ENCODE measurements around the gene MRPL16.
A peak's percentile ranks its signal among the peaks of the same experiment; 100 is the strongest.
"Not testable (repeated sequence)": the region's sequence is repeated elsewhere in the genome, so short reads cannot be mapped to it uniquely, and the experiment has no call there.

Gene MRPL16

DNA sequence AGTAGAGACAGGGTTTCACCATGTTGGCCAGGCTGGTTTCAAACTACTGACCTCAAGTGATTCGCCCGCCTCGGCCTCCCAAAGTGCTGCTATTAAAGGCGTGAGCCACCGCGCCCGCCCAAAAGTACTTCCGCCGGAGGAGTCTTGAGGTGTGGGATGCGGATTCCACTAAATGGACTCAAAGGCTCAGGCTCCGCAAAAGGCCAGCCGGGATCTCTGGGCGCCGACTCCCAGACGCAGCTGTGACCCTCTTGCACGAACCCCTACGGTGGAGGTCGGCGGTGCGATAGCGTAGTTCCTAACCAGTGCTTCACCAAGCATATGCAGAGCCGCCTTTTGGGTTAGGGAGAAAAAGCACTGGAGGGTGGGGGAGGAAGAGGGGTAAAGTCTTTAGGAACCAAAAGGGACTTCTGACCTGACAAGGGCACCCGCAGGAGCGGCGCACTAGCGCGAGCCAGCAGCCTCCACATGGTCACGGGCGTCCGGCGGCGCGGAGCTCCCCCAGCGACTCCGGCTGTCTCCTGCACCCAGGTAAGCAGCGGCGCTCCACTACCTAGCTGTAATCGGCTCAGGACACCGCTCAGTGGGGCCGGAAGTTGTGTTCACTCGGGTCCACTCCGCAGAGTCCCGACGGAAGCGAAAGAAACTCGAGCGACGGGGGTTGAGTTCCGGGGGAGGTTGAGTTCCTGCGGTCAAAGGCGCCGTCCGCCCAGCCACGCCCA, at the start of gene MRPL16:
Gene MRPL16, minus strand, starts transcription at position 590 of the 722 bp plus-strand sequence. Its CDS starts 120 bp downstream, at position 470.
- Histone ChIP-seq H3K27me3 (ENCODE audit: low read depth) (no peaks in the 10 kb centered on the region), H3K36me3 (replicated peaks) (peaks cover 37% of the 10 kb centered on the region), H3K9me3 (no peaks in the 10 kb centered on the region), H3K4me3 (peak within 1 kb of the TSS; percentile 89), H3K4me1 (peaks cover 31% of the 10 kb centered on the region)
- in situ Hi-C loops (cut with MboI; ENCODE audit: low sequenced_read_pairs), result no loop called here
- DNase-seq (ENCODE audit: low spot score in 2 of 2), result peak; percentile 78 to 94

DNA sequence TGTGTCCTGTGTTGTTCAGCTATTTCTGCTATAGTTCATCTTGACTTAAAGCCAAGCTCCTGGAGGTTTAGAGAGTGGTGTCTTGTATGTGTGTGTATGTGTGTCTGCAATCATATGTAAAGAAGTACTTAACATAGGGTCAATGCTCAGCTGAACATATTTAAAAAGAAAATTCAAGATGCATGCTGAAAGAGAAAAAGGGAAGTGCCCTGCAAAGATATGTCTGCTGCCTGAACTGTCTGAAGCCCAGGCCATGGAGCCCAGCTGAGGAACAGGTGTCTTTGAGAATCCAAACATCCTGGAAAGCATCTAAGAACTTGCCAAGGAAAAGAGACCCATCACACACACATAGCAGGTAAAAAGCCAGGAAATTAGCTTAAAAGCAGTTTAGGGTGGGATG, 49.1 kb upstream of the MRPL16 start:
- Histone ChIP-seq H3K36me3 (replicated peaks) (no peaks in the 10 kb centered on the region), H3K4me3 (no peak overlapping the region), H3K4me1 (peaks cover 5% of the 10 kb centered on the region), H3K27me3 (ENCODE audit: low read depth) (no peaks in the 10 kb centered on the region; the same call in 1 of the 2 replicates), H3K9me3 (no peaks in the 10 kb centered on the region)
- no peak for DNase-seq (ENCODE audit: low spot score in 2 of 2)
- in situ Hi-C loops (cut with MboI; ENCODE audit: low sequenced_read_pairs), result no loop called here

DNA sequence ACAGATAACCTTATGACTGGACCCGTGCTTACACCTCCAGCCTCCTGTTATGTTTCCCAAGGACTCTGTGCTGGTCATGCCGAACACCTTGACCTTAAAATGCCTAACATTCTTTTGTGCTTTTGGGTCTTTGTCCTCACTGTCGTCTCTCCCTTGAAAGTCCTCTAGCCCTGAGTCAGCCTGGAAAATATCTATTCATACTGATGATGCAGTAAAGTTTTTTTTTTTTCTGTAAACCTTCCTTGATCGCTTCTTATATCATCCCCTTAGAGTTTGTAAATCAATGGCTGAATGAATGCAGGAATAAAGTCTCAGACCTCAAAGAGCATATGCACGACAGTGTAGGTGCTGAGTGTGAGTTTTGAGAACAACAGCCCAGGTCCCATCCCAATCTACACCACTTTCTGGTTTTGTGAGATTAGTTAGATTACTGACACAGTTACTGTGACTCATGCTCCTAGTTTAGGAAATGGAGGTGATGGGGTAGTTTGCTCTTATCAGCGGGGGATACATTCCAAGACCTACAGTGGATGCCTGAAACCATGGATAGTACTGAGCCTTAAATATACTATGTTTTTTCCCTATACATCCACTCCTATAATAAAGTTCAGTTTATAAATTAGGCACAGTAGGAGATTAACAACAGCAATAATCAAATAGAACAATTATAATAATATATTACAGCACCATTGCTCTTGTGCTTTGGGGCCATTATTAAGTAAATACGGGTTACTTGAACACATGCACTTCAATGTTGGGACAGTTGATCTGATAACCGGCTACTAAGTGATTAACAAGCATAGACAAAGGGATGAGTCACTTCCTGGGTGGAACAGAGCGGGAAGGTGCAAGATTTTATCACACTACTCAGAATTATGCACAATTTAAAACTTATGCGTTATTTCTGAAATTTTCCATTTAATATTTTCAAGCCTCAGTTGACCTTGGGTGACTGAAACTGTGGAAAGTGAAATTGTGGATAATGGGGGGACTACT, 47.2 kb upstream of the MRPL16 start:
- H3K36me3 ChIP-seq (replicated peaks), result no peaks in the 10 kb centered on the region
- no peaks in the 10 kb centered on the region; the same call in 1 of the 2 replicates for H3K27me3 ChIP-seq (ENCODE audit: low read depth)
- no peak for DNase-seq (ENCODE audit: low spot score in 2 of 2)
- no peak overlapping the region for H3K4me3 ChIP-seq
- H3K4me1 ChIP-seq, result peaks cover 5% of the 10 kb centered on the region
- in situ Hi-C loops (cut with MboI; ENCODE audit: low sequenced_read_pairs), result no loop called here
- no peaks in the 10 kb centered on the region for H3K9me3 ChIP-seq

DNA sequence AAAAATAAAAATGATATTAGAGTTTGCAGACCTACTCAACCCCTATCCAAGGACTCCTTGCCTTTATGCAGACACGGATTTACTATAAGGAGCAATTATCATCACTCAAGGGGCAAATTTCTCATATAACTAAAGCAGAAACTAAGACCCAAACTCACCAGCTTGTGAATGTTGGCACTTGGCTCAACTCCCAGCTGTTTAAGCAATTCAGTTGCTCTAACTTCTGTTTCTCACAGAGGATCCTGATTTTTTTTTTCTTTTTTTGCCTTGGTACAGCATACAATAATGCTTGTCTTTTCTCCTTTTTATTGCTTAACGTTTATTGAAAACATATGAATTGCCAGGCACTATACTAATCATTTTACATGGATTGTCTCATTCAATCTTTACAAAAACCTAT, 44.3 kb upstream of the MRPL16 start:
- Histone ChIP-seq H3K27me3 (ENCODE audit: low read depth) (no peaks in the 10 kb centered on the region; the same call in 1 of the 2 replicates), H3K9me3 (no peaks in the 10 kb centered on the region), H3K4me1 (peaks cover 5% of the 10 kb centered on the region), H3K36me3 (replicated peaks) (no peaks in the 10 kb centered on the region), H3K4me3 (no peak overlapping the region)
- no peak for DNase-seq (ENCODE audit: low spot score in 2 of 2)
- in situ Hi-C loops (cut with MboI; ENCODE audit: low sequenced_read_pairs), result no loop called here

DNA sequence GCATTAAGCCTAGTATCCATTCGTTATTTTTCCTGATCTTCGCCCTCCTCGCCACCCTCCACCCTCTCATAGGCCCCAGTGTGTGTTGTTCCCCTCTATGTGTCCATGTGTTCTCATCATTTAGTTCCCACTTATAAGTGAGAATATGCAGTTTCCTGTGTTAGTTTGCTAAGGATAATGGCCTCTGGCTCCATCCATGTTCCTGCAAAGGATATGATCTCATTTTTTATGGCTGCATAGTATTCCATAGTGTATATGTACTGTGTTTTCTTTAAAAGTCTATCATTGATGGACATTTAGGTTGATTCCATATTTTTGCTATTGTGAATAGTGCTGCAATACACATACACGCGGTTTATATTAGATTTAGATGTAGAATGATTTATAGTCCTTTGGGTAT, 40.8 kb upstream of the MRPL16 start:
- H3K9me3 ChIP-seq; H3K36me3 ChIP-seq (replicated peaks); DNase-seq (ENCODE audit: low spot score in 2 of 2); H3K4me1 ChIP-seq; H3K27me3 ChIP-seq (ENCODE audit: low read depth); in situ Hi-C loops (cut with MboI; ENCODE audit: low sequenced_read_pairs); H3K4me3 ChIP-seq: not testable (repeated sequence)

DNA sequence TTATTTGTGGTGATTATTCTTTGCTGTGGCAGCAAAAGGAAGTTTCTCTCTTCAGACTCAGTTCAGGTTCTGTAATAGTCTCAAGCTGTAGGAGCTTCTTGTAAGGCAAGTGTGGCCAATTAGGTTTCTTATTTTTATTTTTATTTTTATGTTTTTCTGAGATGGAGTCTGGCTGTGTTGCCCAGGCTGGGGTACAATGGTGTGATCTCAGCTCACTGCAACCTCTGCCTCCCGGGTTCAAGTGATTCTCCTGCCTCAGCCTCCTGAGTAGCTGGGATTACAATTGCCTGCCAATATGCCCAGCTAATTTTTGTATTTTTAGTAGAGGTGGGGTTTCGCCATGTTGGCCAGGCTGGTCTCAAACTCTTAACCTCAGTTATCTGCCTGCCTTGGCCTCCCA, 39.0 kb upstream of the MRPL16 start:
- H3K4me3 ChIP-seq; DNase-seq (ENCODE audit: low spot score in 2 of 2); H3K36me3 ChIP-seq (replicated peaks); H3K27me3 ChIP-seq (ENCODE audit: low read depth); H3K9me3 ChIP-seq; in situ Hi-C loops (cut with MboI; ENCODE audit: low sequenced_read_pairs): not testable (repeated sequence)
- peaks cover 19% of the 10 kb centered on the region for H3K4me1 ChIP-seq

DNA sequence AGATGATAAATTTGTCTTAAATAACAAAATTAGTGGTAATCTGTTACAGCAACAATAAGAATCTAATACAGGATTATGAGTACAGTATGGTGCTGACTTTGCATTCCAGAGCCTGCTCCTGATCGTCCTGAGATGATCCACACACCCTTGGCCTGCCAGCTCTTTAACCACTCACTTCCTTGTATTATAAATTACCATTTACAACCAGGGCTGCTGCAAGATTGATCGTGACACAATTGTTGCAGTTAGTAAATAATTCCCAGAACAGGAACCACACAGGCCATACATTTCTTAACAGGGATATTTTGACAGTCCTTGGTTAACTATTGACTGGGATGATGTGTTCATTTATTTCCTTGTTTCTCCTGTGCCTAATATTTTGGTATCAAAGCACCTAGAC, 38.6 kb upstream of the MRPL16 start:
- no peaks in the 10 kb centered on the region for H3K27me3 ChIP-seq (ENCODE audit: low read depth)
- no peaks in the 10 kb centered on the region for H3K36me3 ChIP-seq (replicated peaks)
- in situ Hi-C loops (cut with MboI; ENCODE audit: low sequenced_read_pairs), result no loop called here
- no peak for DNase-seq (ENCODE audit: low spot score in 2 of 2)
- H3K9me3 ChIP-seq, result no peaks in the 10 kb centered on the region
- no peak overlapping the region for H3K4me3 ChIP-seq
- H3K4me1 ChIP-seq, result peaks cover 19% of the 10 kb centered on the region

DNA sequence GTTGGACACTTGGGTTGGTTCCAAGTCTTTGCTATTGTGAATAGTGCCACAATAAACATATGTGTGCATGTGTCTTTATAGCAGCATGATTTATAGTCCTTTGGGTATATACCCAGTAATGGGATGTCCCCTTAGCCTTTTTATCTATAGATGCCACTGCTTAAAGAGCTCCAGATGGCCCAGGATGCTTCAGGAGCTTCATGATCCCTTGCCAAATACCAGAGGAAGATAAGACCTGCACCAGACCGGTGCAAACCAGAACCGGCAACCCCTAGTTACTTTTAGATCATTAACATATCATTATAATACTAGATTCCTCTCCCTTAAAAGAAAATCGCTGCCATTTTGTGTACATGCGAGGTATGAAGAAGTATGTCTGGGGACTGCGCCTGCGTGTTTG, 37.9 kb upstream of the MRPL16 start:
- DNase-seq (ENCODE audit: low spot score in 2 of 2); H3K27me3 ChIP-seq (ENCODE audit: low read depth); H3K9me3 ChIP-seq; in situ Hi-C loops (cut with MboI; ENCODE audit: low sequenced_read_pairs); H3K36me3 ChIP-seq (replicated peaks); H3K4me3 ChIP-seq: not testable (repeated sequence)
- H3K4me1 ChIP-seq, result peaks cover 19% of the 10 kb centered on the region

DNA sequence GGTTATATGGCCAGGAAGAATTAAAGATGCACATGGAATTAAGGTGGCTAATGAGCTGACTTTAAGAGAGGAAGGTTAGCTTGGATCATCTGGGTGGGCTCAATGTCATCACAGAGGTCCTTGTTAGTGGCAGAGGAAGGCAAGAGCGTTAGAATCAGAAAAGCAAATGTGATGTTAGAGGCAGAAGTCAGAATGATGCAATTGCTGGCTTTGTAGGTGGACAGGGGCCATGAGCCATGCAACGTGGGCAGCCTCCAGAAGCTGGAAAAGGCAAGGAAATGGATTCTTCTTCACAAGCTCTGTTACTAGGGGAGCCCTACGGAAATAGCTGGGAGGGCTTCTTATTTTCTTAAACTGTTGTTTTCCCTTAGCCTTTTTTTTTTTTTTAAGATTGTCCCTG, 37.0 kb upstream of the MRPL16 start:
- DNase-seq (ENCODE audit: low spot score in 2 of 2), result no peak
- H3K36me3 ChIP-seq (replicated peaks), result no peaks in the 10 kb centered on the region
- no peak overlapping the region for H3K4me3 ChIP-seq
- H3K27me3 ChIP-seq (ENCODE audit: low read depth), result no peaks in the 10 kb centered on the region
- H3K9me3 ChIP-seq, result no peaks in the 10 kb centered on the region
- H3K4me1 ChIP-seq, result peaks cover 19% of the 10 kb centered on the region
- in situ Hi-C loops (cut with MboI; ENCODE audit: low sequenced_read_pairs), result no loop called here

DNA sequence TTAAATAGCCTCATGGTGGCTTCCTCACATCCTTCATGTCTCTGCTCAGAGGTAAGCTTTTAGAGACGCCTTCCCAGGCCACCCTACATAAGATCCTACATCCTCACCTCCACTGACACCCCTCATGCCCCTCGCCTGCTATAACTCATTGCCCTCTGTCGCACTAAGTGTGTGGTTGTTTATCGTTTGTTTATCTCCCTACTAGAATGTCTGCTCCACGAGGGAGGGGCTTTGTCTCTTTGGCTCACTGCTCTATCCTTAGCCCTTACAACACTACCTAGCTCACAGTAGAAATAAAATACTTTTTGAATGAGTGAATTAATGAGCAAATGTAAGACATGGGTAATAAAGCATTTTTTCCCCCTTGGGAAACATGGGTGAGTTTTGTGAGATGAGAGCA, 36.0 kb upstream of the MRPL16 start:
- in situ Hi-C loops (cut with MboI; ENCODE audit: low sequenced_read_pairs), result no loop called here
- Histone ChIP-seq H3K9me3 (no peaks in the 10 kb centered on the region), H3K27me3 (ENCODE audit: low read depth) (no peaks in the 10 kb centered on the region), H3K4me3 (no peak overlapping the region), H3K36me3 (replicated peaks) (no peaks in the 10 kb centered on the region), H3K4me1 (peaks cover 19% of the 10 kb centered on the region)
- no peak for DNase-seq (ENCODE audit: low spot score in 2 of 2)

DNA sequence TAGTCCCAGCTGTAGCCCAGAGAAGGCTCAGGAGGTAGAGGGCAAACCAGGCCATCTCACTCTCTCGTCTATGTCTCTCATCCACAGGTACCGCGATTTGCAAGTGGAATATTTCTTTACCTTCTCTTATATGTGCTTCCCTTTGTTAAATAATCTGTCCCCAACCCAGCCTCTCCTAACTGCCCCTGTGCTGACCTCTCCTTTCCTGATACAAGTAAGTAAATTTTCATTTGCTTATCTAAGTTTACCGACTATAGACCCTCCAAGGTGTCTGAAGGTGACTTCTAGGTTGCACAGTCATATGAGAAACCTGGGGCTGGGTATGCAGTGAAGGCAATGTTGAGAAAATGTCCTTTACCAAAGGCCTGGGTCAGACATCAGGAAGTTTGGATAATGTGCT, 34.8 kb upstream of the MRPL16 start, which contains the start of gene CBLIF:
Gene CBLIF, minus strand, starts transcription at position 101 of the 400 bp plus-strand sequence. Its CDS starts 46 bp downstream, at position 55.
- no peaks in the 10 kb centered on the region for H3K9me3 ChIP-seq
- H3K36me3 ChIP-seq (replicated peaks), result no peaks in the 10 kb centered on the region
- H3K27me3 ChIP-seq (ENCODE audit: low read depth), result no peaks in the 10 kb centered on the region
- H3K4me1 ChIP-seq, result peaks cover 19% of the 10 kb centered on the region
- no peak for DNase-seq (ENCODE audit: low spot score in 2 of 2)
- in situ Hi-C loops (cut with MboI; ENCODE audit: low sequenced_read_pairs), result no loop called here
- no peak within 1 kb of the TSS for H3K4me3 ChIP-seq

DNA sequence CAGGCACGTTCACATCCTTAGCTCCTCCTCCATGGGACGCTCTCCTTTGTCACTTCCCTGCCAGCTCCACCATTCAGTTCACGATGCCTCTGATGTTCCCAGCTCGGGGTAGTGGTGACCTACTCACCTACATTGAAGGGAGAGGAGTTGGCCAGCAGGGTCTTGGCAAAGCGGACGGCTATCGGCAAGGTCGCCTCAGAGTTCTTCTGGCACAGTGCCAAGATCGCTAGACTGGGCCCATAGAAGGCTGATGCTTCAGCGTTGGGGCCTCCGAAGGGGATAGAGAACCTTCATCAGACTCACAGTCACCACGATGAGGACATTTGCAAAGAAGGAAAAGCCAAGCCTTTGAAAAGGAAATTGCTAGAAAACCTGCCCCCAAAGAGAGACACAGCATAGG, 31.7 kb upstream of the MRPL16 start:
- H3K4me3 ChIP-seq, result no peak overlapping the region
- in situ Hi-C loops (cut with MboI; ENCODE audit: low sequenced_read_pairs), result no loop called here
- H3K27me3 ChIP-seq (ENCODE audit: low read depth), result no peaks in the 10 kb centered on the region
- no peaks in the 10 kb centered on the region for H3K36me3 ChIP-seq (replicated peaks)
- DNase-seq (ENCODE audit: low spot score in 2 of 2), result no peak
- H3K9me3 ChIP-seq, result no peaks in the 10 kb centered on the region
- peaks cover 26% of the 10 kb centered on the region for H3K4me1 ChIP-seq

DNA sequence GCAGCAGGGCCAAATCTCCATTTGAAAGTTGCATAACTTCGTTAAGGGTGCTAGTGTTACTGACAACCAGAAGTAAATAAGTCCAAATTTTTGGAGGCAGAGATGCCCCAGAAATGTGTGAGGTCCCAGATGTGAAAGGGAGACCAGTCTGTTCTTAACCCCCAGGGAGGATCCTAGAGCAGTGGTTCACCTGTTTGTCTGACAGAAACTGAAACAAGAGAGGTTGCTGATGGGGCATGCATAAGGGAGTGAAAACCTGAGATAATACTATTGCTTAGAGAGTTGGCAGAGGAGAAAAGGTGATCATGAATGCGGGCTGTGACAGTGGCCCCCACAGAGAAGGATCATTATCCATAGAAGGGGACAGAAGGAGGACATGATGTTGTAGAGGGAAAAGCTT, 30.9 kb upstream of the MRPL16 start:
- no peaks in the 10 kb centered on the region for H3K36me3 ChIP-seq (replicated peaks)
- no peak overlapping the region for H3K4me3 ChIP-seq
- H3K27me3 ChIP-seq (ENCODE audit: low read depth), result no peaks in the 10 kb centered on the region
- no peak for DNase-seq (ENCODE audit: low spot score in 2 of 2)
- peaks cover 18% of the 10 kb centered on the region for H3K4me1 ChIP-seq
- no peaks in the 10 kb centered on the region for H3K9me3 ChIP-seq
- in situ Hi-C loops (cut with MboI; ENCODE audit: low sequenced_read_pairs), result no loop called here

DNA sequence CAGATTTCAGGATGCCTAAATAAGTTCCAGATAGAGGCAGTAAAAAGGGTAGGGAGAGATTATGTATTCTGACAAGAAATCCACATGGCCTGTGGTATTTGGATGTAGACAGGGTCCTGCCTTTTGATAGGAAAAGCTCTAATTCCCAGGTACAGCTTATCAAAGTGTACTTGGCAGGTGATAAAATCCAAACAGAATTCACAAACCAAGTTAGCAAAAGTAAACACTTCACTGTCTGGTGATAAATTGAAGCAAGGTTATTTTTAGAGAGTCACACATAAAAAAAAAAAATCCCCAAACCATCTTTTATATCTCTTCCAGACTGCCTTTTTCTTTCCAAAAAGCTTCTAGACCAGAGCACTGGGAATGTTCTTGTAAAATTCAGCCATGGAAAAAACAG, 29.0 kb upstream of the MRPL16 start:
- in situ Hi-C loops (cut with MboI; ENCODE audit: low sequenced_read_pairs), result no loop called here

More for the DNA sequence above, 29.0 kb upstream of the MRPL16 start:
- Histone ChIP-seq H3K4me1 (peaks cover 6% of the 10 kb centered on the region), H3K36me3 (replicated peaks) (no peaks in the 10 kb centered on the region), H3K27me3 (ENCODE audit: low read depth) (no peaks in the 10 kb centered on the region), H3K4me3 (no peak overlapping the region), H3K9me3 (no peaks in the 10 kb centered on the region)
- DNase-seq (ENCODE audit: low spot score in 2 of 2), result no peak
